ENCODE measurements around the gene NCKAP1. TPM values are rescaled to one million over a fixed set of nuclear protein-coding genes. Genes with fewer than 3 reads are reported as not detected.

NCKAP1 gene
- total and polyA plus RNA-seq, 4 donors, result 16.1 to 64.2 (median 24.4) TPM

DNA sequence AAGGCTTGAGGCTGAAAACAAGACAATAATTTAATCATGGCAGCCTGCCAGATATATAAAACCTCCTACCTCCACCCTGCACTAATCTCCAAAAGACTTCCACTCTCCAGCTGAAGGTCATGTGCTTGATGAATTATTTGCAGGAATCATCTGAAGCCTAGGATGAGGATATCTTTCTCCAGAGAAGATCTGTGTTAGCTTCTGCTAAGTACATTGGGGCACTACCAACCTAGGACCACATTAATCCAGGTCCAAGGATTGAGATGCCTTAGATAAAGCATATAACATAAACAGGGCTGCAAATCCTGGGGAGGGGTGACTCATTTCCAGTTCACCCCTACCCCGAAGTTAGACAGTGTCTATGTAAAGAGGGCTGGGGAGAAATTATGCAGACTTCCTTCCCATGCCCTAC, 91.3 kb downstream of the NCKAP1 start:
- H3K4me1 ChIP-seq (ENCODE audit: control insufficient read depth in 4 of 4, insufficient read depth in 4 of 4, low read length in 3 of 4), result peaks cover 0 to 2% (median 0%) of the 10 kb centered on the region in 4 donors
- no peaks in the 10 kb centered on the region for H3K9me3 ChIP-seq (ENCODE audit: control insufficient read depth in 4 of 4, low read length in 3 of 4)
- no peak overlapping the region for H3K27ac ChIP-seq (ENCODE audit: low read depth in 1 of 2, low read length in 2 of 2)
- 86% methylated on average over 1 of the region's 1 CpG for WGBS
- DNase-seq (ENCODE audit: low spot score), result no peak
- no peaks in the 10 kb centered on the region for H3K27me3 ChIP-seq (ENCODE audit: control insufficient read depth in 4 of 4, insufficient read depth in 4 of 4, low read length in 3 of 4)
- no peak for TF ChIP-seq SP1 (IDR thresholded peaks at IDR 0.05)
- TF ChIP-seq CTCF (IDR thresholded peaks at IDR 0.05; ENCODE audit: low read depth, low read length, missing input control), result no peak
- TF ChIP-seq HNF4G (IDR thresholded peaks at IDR 0.05), result no peak
- TF ChIP-seq, protein P1, sequence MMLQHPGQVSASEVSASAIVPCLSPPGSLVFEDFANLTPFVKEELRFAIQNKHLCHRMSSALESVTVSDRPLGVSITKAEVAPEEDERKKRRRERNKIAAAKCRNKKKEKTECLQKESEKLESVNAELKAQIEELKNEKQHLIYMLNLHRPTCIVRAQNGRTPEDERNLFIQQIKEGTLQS (IDR thresholded peaks at IDR 0.05), result no peak
- no peak overlapping the region for H3K4me3 ChIP-seq (ENCODE audit: low read depth in 1 of 3, low read length in 3 of 3)
- H3K9ac ChIP-seq (ENCODE audit: low read depth in 1 of 2, low read length in 2 of 2), result no peak overlapping the region
- peaks cover under 1 to 12% (median 6%) of the 10 kb centered on the region in 4 donors for H3K36me3 ChIP-seq (ENCODE audit: control insufficient read depth in 4 of 4, insufficient read depth in 3 of 4, low read depth in 1 of 4, low read length in 3 of 4)

DNA sequence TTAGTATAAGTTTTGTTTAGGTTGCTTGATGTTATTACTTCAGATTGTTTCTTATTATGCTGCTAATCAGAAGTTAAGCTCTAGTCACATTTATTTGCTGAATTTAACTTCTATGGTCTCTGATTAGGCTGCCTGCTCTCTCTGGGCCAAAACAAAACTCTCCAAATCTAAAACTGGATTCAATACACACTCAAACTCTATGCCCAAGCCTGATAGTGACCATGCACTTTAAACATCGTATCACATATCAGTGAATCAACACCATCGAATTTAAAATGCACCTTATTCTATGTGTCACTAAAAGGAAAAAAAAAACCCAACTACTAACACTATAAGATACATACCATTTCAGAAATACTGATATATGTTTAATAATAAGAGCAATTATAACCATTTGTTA, 94.9 kb downstream of the NCKAP1 start:
- Histone ChIP-seq H3K36me3 (ENCODE audit: control insufficient read depth in 4 of 4, insufficient read depth in 3 of 4, low read depth in 1 of 4, low read length in 3 of 4) (peaks cover 0 to 7% (median 3%) of the 10 kb centered on the region in 4 donors), H3K4me1 (ENCODE audit: control insufficient read depth in 4 of 4, insufficient read depth in 4 of 4, low read length in 3 of 4) (peaks cover 0 to 2% (median 0%) of the 10 kb centered on the region in 4 donors), H3K9ac (ENCODE audit: low read depth in 1 of 2, low read length in 2 of 2) (no peak overlapping the region), H3K4me3 (ENCODE audit: low read depth in 1 of 3, low read length in 3 of 3) (no peak overlapping the region), H3K9me3 (ENCODE audit: control insufficient read depth in 4 of 4, low read length in 3 of 4) (no peaks in the 10 kb centered on the region), H3K27ac (ENCODE audit: low read depth in 1 of 2, low read length in 2 of 2) (no peak overlapping the region), H3K27me3 (ENCODE audit: control insufficient read depth in 4 of 4, insufficient read depth in 4 of 4, low read length in 3 of 4) (no peaks in the 10 kb centered on the region)
- WGBS, result 46% methylated on average over 2 of the region's 2 CpGs
- TF ChIP-seq HNF4G (IDR thresholded peaks at IDR 0.05), result no peak
- no peak for TF ChIP-seq SP1 (IDR thresholded peaks at IDR 0.05)
- no peak for TF ChIP-seq TAF1 (conservative IDR thresholded peaks at IDR 0.05)
- DNase-seq (ENCODE audit: low spot score), result no peak

GRCh38 chr2:182942756-182943155, 95.5 kb downstream of the NCKAP1 start:
- H3K4me1 ChIP-seq (ENCODE audit: control insufficient read depth in 4 of 4, insufficient read depth in 4 of 4, low read length in 3 of 4), result peaks cover 0 to 2% (median 0%) of the 10 kb centered on the region in 4 donors
- DNase-seq (ENCODE audit: low spot score), result no peak
- H3K9me3 ChIP-seq (ENCODE audit: control insufficient read depth in 4 of 4, low read length in 3 of 4), result no peaks in the 10 kb centered on the region
- 89% methylated on average over 2 of the region's 2 CpGs for whole genome bisulfite sequencing
- H3K9ac ChIP-seq (ENCODE audit: low read depth in 1 of 2, low read length in 2 of 2), result no peak overlapping the region
- no peak overlapping the region for H3K4me3 ChIP-seq (ENCODE audit: low read depth in 1 of 3, low read length in 3 of 3)
- H3K27ac ChIP-seq (ENCODE audit: low read depth in 1 of 2, low read length in 2 of 2), result no peak overlapping the region
- peaks cover 0 to 7% (median 3%) of the 10 kb centered on the region in 4 donors for H3K36me3 ChIP-seq (ENCODE audit: control insufficient read depth in 4 of 4, insufficient read depth in 3 of 4, low read depth in 1 of 4, low read length in 3 of 4)
- TF ChIP-seq RXRA (IDR thresholded peaks at IDR 0.05) (no peak), FOXA1 (IDR thresholded peaks at IDR 0.05) (no peak), TAF1 (conservative IDR thresholded peaks at IDR 0.05) (no peak), ZBTB33 (IDR thresholded peaks at IDR 0.05) (no peak), REST (IDR thresholded peaks at IDR 0.05) (no peak), FOXA2 (IDR thresholded peaks at IDR 0.05) (no peak), HNF4G (IDR thresholded peaks at IDR 0.05) (no peak), EGR1 (IDR thresholded peaks at IDR 0.05; ENCODE audit: low read depth in 2 of 2) (no peak), CTCF (IDR thresholded peaks at IDR 0.05; ENCODE audit: low read depth, low read length, missing input control) (no peak), RAD21 (IDR thresholded peaks at IDR 0.05) (no peak), HNF4A (conservative IDR thresholded peaks at IDR 0.05) (no peak), GABPA (IDR thresholded peaks at IDR 0.05 in 1 of 2, conservative IDR thresholded peaks at IDR 0.05 in 1 of 2) (no peak), SP1 (IDR thresholded peaks at IDR 0.05) (no peak), JUND (IDR thresholded peaks at IDR 0.05) (no peak), NR2F2 (IDR thresholded peaks at IDR 0.05) (no peak), YY1 (IDR thresholded peaks at IDR 0.05) (no peak)
- TF ChIP-seq, protein P2, sequence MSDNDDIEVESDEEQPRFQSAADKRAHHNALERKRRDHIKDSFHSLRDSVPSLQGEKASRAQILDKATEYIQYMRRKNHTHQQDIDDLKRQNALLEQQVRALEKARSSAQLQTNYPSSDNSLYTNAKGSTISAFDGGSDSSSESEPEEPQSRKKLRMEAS (IDR thresholded peaks at IDR 0.05), result no peak
- TF ChIP-seq, protein P1 (IDR thresholded peaks at IDR 0.05), result no peak
- H3K27me3 ChIP-seq (ENCODE audit: control insufficient read depth in 4 of 4, insufficient read depth in 4 of 4, low read length in 3 of 4), result no peaks in the 10 kb centered on the region

All from liver (tissue), 9 donors.